GM12801 (cell line): ENCODE results near the gene ILF2.

Experiments used
- CTCF ChIP-seq: IDR thresholded peaks from one replicate; pipeline ENCODE4 v1.5.1; 2011; ENCODE audit warnings: control low read depth; ENCODE audit not compliant: insufficient read length; ENCODE audit errors: extremely low read depth

The ILF2 gene

DNA sequence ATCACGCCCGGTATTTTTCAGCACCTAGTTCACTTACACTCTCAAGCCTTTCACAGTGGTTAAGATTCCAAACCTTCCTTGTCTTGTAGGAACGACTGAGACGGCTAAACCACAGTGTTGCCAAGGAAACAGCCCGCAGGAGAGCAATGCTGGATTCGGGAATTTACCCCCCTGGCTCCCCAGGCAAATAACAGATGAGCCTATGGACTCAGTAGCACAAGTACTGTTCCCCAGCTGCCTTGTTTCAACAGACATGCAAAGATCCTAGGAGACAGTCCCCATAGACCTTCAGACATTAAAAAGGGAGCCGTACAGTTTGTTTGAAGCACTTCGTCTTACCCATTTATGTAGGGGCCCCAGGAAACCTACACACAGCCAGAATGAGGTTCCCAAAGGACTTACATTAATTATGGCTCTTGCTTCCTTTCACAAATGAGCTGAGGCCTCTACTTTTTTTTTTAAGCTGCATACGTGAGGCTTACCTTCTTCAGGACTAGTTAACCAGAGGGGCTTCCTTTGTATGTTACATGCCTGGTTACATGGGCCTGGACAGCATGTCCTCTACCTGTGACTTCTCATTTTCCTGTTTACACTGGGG is 9.6 kb downstream of the ILF2 start:
- no peak for TF ChIP-seq CTCF

DNA sequence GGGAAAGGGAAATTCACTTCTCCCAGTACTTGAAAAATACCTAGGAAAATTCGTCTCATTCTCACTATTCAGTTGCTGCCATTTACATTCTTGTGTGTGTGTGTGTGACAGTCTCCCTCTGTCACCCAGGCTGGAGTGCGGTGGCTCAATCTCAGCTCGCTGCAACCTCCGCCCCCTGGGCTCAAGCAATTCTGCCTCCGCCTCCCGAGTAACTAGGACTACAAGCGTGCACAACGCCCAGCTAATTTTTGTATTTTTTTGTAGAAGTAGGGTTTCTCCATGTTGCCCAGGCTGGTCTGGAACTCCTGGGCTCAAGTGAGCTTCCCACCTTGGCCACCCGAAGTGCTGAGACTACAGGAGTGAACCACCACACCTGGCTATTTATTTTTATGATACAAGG is 11.1 kb downstream of the ILF2 start:
- no peak for TF ChIP-seq CTCF

GRCh38 chr1:153659175-153659534 is 11.6 kb downstream of the ILF2 start:
- no peak for TF ChIP-seq CTCF

- no peak for TF ChIP-seq CTCF
Measured at GRCh38 chr1:153658400-153659174, 12.2 kb downstream of the ILF2 start, which contains the start of gene SNAPIN. Gene SNAPIN (plus strand): TSS chr1:153658703. CDS start chr1:153658744, 41 bp downstream.

- TF ChIP-seq CTCF = no peak
Measured at GRCh38 chr1:153655333-153655732, 15.5 kb downstream of the ILF2 start.

- no peak for TF ChIP-seq CTCF
Measured at GRCh38 chr1:153652805-153653500, 17.8 kb downstream of the ILF2 start.

GRCh38 chr1:153651771-153652170 is 19.0 kb downstream of the ILF2 start:
- TF ChIP-seq CTCF = no peak
